Coronary artery (tissue), 2 donors: Measurements from ENCODE around the gene MICAL1.

Source experiments
- DNase-seq: peaks from one replicate; pipeline ENCODE4 v3.0.0-alpha.2; 2017; ENCODE audit warnings: low spot score
- H3K27ac ChIP-seq, 2 donors: fragments of 200-600 bp; sonication (generic); one replicate each; pipeline ENCODE4 v1.5.1; 2016 to 2019
- H3K4me3 ChIP-seq: fragments of 200-600 bp; sonication (generic); 2 replicates; pipeline ENCODE4 v1.5.1; 2016; ENCODE audit warnings: mild to moderate bottlenecking, moderate library complexity
- TF ChIP-seq, protein P1 (sequence below): fragments of 200-600 bp; sonication (generic); IDR thresholded peaks from one replicate; pipeline ENCODE4 v1.5.1; 2019; ENCODE audit warnings: antibody characterized with exemption

Gene MICAL1

DNA sequence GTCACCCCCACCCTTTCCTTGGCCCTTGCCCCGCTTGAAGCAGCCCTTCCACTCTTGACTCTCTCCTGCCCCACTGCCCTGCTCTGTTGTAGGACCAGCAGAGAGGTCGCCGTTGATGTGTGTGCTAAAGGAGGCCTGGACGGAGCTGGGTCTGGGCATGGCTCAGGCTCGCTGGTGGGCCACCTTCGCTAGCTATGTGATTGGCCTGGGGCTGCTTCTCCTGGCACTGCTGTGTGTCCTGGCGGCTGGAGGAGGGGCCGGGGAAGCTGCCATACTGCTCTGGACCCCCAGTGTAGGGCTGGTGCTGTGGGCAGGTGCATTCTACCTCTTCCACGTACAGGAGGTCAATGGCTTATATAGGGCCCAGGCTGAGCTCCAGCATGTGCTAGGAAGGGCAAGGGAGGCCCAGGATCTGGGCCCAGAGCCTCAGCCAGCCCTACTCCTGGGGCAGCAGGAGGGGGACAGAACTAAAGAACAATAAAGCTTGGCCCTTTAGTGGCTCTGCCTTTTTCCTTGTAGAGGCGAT is 12.1 kb downstream of the MICAL1 start:
- no peak for DNase-seq
- TF ChIP-seq, protein P1, sequence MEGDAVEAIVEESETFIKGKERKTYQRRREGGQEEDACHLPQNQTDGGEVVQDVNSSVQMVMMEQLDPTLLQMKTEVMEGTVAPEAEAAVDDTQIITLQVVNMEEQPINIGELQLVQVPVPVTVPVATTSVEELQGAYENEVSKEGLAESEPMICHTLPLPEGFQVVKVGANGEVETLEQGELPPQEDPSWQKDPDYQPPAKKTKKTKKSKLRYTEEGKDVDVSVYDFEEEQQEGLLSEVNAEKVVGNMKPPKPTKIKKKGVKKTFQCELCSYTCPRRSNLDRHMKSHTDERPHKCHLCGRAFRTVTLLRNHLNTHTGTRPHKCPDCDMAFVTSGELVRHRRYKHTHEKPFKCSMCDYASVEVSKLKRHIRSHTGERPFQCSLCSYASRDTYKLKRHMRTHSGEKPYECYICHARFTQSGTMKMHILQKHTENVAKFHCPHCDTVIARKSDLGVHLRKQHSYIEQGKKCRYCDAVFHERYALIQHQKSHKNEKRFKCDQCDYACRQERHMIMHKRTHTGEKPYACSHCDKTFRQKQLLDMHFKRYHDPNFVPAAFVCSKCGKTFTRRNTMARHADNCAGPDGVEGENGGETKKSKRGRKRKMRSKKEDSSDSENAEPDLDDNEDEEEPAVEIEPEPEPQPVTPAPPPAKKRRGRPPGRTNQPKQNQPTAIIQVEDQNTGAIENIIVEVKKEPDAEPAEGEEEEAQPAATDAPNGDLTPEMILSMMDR, result no peak
- no peak overlapping the region for H3K27ac ChIP-seq
- H3K4me3 ChIP-seq, result no peak overlapping the region

DNA sequence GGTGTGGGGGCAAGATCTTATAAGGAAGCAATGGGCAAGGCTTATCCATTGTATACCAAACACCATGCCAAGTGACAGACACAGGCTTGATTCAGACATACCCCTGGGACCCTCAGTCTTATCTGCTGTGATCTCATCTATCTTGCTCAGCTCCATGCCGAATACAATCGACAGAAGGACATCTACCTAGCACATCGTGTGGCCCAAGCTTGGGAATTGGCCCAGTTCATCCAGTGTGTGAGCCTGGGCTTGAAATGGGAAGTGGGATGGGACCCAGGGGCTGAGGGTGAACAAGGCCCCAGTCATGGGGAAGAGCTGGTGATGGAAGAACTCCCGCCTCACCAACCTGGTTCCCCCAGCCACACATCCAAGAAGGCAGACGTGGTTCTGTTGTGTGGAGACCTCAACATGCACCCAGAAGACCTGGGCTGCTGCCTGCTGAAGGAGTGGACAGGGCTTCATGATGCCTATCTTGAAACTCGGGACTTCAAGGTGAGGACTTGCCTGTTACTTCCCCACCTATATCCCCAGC is 13.1 kb downstream of the MICAL1 start:
- Histone ChIP-seq H3K4me3 (no peak overlapping the region), H3K27ac (peak overlapping the region in 1 of 2 donors; percentile 93)
- DNase-seq, result no peak
- TF ChIP-seq, protein P1, result no peak

DNA sequence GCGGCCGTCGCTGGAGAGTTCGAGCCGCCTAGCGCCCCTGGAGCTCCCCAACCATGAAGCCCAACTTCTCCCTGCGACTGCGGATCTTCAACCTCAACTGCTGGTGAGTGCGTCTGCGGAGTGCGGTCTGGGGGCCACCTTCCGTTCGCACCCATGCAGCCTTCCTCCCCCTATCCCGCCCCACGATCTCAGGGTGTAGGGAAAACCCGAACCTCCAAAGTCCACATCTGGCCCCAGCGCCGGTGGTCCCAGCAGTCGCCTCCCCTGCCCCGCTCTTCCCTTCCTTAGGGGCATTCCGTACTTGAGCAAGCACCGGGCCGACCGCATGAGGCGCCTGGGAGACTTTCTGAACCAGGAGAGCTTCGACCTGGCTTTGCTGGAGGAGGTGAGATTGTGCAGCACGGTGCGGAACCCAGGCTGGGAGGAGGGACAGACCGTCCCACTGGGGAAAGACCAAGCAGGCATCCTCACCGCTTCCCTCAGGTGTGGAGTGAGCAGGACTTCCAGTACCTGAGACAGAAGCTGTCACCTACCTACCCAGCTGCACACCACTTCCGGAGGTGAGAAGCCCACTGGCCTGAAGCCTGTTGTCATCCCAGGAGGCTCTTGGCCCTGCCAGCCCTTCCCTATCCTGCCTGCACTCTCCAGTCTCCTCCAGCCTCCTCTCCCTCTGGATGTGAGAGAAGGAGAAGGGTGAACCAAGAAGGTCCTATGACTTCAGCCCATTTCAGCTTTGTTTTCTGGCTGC is 14.3 kb downstream of the MICAL1 start:
- Histone ChIP-seq H3K4me3 (peak overlapping the region; percentile 91), H3K27ac (peak overlapping the region; percentile 75 to 93)
- TF ChIP-seq, protein P1, result no peak
- DNase-seq, result no peak

DNA sequence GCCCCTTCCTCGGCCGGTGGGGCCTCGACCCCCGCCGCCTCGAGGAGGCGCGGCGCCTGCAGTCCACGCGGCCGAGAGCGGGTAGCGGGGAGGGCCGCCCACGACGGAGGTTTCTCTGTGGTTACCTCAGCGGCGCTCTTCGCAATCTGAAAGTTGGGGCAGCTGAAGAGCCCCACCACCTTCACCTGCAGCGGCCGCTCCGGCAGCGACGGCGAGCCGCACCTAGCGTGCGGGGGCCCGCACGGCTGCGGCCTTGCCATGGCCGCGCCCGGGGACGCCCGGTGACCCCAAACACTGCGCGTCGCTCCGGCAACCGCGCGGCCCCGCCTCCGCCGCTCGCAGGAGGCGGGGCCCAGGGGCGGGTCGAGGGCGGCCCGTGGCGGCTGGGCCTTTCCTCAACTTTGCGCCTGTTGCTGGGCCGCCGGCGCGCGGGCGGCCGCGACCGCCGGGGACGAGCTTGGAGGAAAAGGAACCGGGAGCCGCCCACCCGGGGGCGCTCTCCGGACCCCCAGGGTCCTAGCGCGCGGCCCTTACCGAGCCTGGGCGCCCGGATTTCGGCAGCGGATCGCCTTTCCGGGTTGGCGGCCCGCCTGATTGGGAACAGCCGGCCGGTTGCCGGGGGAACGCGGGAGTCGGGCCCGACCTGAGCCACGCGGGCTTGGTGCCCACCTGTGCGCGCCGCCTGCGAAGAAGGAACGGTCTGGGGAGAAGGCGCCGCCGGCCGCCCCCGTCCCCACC is 15.1 kb downstream of the MICAL1 start, which contains the start of the genes PPIL6 and SMPD2:
PPIL6 (minus strand) TSS at position 298 of the 738 bp plus-strand sequence; CDS start at position 260, 38 bp downstream.
SMPD2 (plus strand) TSS at position 394 of the 738 bp plus-strand sequence. CDS start 398 bp downstream, outside the sequence.
- Histone ChIP-seq H3K27ac (peak within 1 kb of the TSS; percentile 75 to 93), H3K4me3 (peak within 1 kb of the TSS; percentile 91)
- TF ChIP-seq, protein P1, result no peak
- DNase-seq, result peak; percentile 95

DNA sequence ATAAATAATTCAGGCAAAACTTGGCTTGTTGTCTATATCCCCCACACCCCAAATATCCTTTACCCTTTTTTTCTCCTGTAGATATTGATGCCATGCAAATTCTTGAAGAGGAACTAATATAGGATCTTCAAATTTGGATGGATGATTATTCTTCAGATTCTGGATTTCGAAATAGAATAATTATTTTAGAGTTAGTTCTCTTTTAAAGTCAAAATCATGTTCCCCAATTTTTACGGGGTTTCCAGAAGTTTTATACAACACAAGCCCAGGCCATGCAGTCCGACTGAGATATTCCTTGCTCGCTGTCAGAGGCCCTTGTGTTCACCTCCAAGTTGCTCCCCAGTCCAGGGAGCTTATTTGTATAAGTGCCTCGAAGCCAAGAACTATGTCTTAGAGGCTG is 19.5 kb downstream of the MICAL1 start:
- TF ChIP-seq, protein P1, result no peak
- H3K4me3 ChIP-seq, result no peak overlapping the region
- DNase-seq, result no peak
- H3K27ac ChIP-seq, result no peak overlapping the region

DNA sequence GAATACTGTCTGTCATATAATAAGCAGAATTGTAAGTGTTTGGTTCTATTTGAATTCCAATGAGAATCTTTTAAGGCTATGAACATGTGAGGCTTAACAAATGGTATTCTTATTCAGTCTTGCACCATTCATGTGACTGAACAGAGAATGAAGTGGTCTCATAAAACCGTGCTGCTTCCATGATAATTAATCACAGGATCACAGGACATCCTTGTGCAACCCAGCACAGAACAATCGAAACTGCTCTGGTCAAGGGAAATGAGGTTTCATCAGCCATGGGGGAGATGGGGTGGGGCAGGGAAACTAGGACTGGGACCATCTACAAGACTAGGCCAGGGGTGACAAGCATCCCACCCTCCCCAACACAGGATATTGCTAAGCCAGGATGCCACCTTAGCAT is 21.1 kb downstream of the MICAL1 start:
- Histone ChIP-seq H3K4me3 (no peak overlapping the region), H3K27ac (no peak overlapping the region)
- no peak for DNase-seq
- TF ChIP-seq, protein P1, result no peak
